GM21717 (cell line): ENCODE measurements around the gene MME.

Experiments
- ATAC-seq: cut with Tn5 transposase; IDR thresholded peaks from one replicate; pipeline ENCODE4 v1.9.1; 2021; ENCODE audit warnings: mild to moderate bottlenecking, moderate library complexity; ENCODE audit not compliant: unreplicated experiment

Gene MME

DNA sequence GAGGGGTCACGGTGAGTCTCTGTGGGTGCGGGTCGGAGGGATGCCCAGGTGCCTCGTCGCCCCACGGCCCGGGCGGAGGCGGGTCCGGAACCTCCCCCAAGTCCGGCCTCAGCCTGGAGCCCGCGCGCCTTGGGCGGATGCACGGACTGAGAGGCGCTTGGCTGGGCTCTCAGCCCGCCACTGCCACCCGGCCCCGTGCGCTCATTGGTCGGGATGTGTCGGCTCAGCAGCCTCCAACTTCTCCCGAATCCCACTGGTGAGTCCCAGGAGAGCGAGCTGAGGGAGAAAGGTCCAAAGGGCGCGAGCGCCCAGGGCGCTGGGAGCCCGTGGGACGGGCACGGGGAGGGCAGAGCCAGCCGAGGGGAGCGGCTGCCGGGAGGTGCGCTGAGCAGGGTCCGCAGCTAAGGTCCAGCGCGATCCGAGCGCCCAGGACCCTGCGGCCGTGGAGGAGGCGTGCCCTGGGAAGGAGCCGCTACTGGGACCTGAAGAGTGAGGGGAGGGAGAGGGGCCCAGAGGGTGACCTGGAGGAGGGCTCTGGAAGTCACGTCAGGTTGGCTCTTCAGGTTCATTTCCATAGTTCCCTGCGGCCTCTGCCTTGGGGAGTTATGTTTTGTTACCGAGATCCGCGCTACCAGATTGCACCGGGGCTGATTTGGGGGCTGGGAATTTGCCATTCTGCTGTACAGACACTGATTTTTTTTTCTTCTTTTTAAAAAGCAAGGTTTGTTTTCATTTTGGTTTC lies at the start of gene MME:
MME (plus strand) TSS at position 574 of the 742 bp plus-strand sequence. CDS start 3,849 bp downstream, outside the sequence.
- no peak for ATAC-seq

GRCh38 chr3:155031186-155031585 lies 48.9 kb upstream of the MME start:
- ATAC-seq: no peak

- no peak for ATAC-seq
Measured at GRCh38 chr3:155032918-155033317, 47.2 kb upstream of the MME start.

GRCh38 chr3:155034786-155035185 lies 45.3 kb upstream of the MME start:
- no peak for ATAC-seq

DNA sequence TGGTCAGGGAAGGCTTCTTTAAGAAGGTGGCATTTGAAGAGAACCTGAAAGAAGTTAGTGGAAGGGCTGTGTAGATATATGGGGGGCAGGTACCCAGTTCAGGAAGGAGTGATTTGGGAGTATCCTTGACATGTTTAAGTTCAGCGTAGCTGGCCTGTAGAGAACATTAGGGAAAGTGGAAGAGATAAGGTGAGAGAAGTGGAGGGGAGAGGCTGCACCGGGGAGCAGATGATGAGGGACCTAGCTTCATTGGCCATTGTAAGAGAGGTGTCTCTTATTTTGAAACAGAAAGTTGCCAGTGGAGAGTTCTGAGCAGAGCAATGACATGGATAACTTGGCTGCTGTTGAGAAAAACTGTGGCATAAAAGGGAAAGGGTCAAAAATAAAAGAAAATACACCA lies 44.6 kb upstream of the MME start:
- no peak for ATAC-seq

- ATAC-seq: no peak
Measured at GRCh38 chr3:155037508-155038202, 42.5 kb upstream of the MME start.

- ATAC-seq: no peak
Measured at GRCh38 chr3:155038203-155038554, 41.9 kb upstream of the MME start.

- ATAC-seq: no peak
Measured at GRCh38 chr3:155046935-155047334, 33.2 kb upstream of the MME start.

DNA sequence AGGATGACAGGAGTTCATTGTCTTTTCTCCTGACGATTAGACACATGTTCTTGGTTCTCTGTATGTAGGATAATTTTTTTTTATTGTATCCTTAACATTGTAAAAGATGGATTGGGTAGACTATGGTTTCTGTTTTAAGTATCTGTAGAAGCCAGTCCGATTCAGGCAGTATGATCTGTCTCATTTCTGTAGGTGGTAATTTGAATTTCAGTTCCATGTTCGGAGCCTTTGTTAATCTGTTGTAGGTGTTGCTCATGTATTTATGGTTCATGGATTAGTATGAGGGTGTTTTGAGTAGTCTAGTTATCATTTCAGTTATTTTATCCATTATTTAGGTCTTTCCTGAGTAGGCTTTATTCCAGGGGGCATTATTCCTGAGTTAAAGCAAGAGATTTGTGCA lies 32.4 kb upstream of the MME start:
- ATAC-seq: no peak

GRCh38 chr3:155049959-155050358 lies 30.2 kb upstream of the MME start:
- ATAC-seq: no peak

GRCh38 chr3:155052470-155052869 lies 27.6 kb upstream of the MME start:
- no peak for ATAC-seq

- no peak for ATAC-seq
Measured at GRCh38 chr3:155053756-155054155, 26.4 kb upstream of the MME start.

GRCh38 chr3:155064920-155065319 lies 15.2 kb upstream of the MME start:
- no peak for ATAC-seq

GRCh38 chr3:155065537-155065936 lies 14.6 kb upstream of the MME start:
- ATAC-seq: no peak

DNA sequence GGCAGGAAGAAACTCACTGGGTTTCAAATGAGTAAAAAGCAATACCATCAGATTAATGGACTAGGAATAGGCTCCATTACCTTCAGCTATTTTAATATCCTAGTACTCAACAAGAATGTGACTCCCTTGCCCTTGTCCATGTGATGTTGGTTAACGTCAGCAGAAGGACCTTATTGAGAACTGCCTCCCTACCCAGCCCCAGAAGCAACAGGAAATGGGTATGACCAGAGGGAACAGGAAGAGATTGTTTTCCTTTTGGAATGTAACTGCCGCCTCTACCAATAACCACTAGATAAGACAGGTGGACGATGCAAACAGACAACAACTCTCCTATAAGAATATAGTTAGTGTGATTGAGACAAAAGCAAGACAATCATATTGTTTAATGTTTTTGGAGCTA lies 10.4 kb upstream of the MME start:
- no peak for ATAC-seq

GRCh38 chr3:155070316-155070715 lies 9.8 kb upstream of the MME start:
- no peak for ATAC-seq

- ATAC-seq: no peak
Measured at GRCh38 chr3:155070932-155071387, 9.2 kb upstream of the MME start.

GRCh38 chr3:155075200-155075599 lies 4.9 kb upstream of the MME start:
- no peak for ATAC-seq

- no peak for ATAC-seq
Measured at GRCh38 chr3:155076888-155077287, 3.2 kb upstream of the MME start.

DNA sequence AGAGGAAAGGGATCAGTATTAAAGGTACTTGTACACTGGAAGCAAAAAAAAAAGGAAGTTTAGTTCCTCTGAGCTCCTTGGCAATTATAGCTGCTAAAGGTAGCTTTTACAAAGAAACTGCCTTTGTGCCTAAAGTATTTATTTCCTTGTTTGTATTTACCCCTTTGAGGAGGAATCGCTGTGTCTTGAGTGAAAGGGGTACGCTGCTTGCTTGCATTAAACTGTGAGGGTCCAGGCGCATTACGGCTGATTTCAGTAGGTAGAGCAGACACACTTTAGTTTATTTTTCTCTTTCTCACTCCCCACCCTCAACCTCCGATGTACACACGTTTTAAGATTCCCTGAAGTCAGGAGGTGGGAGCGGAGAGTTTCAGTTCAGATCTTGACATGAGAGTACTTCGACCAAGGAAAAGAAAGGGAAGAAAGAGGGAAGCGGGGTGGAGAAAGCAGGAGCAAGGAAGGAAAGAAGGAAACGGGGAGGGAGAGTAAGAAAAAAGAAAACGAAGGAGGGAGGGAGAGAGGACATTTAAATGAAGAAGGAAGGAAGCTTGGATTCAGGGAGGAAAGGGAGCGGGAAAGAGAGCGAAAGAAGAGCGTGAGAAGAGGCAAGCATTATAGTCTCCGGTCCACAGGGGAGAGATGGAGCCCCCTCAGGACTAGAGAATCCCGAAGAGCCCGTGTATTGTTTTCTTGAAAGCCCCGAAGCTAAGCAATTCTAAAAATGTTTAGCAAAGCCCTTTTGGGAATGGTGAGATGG lies 1.2 kb upstream of the MME start:
- no peak for ATAC-seq

DNA sequence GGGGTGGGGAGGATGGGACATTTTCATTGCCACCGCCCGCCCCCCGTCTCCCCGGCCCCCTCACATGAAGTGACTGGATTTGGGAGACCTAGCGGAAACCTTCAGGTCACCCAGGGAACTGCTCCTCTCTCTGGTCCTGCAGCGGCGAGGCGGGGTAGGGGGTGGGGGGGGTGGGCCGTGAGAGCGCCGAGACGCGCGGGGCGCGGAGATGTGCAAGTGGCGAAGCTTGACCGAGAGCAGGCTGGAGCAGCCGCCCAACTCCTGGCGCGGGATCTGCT lies 712 bp upstream of the MME start:
- no peak for ATAC-seq

DNA sequence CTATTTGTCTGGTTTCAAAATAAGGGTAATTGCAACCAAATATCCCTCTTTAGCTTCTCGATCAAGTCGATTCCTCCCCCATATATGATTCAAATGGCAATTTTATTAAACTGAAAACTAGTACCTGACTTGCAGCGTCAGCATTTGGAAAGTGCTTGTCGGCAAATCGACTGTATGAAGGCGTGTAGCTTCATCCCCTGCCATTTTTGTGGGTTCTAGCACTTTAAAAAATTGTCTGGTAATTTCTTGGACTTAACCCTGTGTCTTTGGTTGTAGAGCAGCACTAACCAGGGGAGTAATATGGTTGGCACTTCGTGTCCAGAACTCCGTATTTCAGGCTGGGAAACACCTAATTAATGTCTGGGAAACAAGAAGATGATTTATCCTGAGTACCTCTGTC lies 573 bp downstream of the MME start:
- no peak for ATAC-seq
